ENCODE data around the gene COL20A1.

DNA sequence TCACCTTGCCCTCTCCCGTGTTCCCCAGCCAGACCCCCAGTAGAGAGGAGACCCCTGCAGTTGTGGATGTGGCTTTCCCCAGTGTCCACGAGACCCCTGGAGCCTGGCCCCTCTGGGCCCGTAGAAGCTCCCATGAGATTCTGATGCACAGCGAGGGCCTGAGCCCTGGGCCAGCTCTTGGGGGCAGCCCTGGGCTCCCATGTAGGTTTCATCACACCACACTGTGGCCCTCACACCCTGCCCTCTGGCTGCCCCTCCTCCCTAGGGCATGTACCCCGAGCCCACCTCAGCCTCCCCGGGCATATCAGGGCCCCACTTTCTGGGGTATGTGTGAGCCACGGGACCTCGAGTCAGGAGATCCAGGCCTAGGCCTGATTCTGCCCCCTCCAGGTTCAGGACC lies 75.2 kb downstream of the COL20A1 start:
- TF ChIP-seq, protein P1, sequence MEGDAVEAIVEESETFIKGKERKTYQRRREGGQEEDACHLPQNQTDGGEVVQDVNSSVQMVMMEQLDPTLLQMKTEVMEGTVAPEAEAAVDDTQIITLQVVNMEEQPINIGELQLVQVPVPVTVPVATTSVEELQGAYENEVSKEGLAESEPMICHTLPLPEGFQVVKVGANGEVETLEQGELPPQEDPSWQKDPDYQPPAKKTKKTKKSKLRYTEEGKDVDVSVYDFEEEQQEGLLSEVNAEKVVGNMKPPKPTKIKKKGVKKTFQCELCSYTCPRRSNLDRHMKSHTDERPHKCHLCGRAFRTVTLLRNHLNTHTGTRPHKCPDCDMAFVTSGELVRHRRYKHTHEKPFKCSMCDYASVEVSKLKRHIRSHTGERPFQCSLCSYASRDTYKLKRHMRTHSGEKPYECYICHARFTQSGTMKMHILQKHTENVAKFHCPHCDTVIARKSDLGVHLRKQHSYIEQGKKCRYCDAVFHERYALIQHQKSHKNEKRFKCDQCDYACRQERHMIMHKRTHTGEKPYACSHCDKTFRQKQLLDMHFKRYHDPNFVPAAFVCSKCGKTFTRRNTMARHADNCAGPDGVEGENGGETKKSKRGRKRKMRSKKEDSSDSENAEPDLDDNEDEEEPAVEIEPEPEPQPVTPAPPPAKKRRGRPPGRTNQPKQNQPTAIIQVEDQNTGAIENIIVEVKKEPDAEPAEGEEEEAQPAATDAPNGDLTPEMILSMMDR (conservative IDR thresholded peaks at IDR 0.05; ENCODE audit: low read depth, low read length) = no peak
- no peak for TF ChIP-seq EZH2 (IDR thresholded peaks at IDR 0.05; ENCODE audit: low read length, unreplicated experiment)
- TF ChIP-seq EZH2phosphoT487 (IDR thresholded peaks at IDR 0.05; ENCODE audit: borderline replicate concordance, low read length) = no peak
